Measurements from ENCODE around the gene UBR4. TPM values are rescaled to one million over a fixed set of nuclear protein-coding genes. Genes with fewer than 3 reads are reported as not detected.

Gene UBR4
- total RNA-seq, 1 donor from 2014 or later = 223 TPM

DNA sequence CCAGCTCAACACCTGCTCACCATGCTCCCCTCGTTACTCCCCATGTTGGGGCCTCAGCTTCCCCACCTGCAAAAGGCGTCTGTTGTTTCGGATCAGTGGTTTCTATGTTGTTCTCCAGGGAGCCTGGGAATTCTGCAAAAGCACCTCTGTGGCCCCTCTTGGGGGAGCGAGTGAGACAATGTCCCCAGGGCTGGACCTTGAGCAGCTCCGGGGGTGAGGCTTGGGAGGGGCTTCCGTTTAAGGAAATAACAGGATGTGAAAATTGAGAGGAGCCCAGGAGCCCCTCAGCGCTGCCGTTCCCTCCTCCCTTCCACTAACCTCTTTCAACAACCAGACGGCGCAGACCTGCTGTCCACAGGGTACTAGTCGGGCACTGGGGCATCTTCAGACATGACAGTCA lies 155.1 kb downstream of the UBR4 start:
- DNase-seq (ENCODE audit: low spot score) = no peak
- TF ChIP-seq, protein P1, sequence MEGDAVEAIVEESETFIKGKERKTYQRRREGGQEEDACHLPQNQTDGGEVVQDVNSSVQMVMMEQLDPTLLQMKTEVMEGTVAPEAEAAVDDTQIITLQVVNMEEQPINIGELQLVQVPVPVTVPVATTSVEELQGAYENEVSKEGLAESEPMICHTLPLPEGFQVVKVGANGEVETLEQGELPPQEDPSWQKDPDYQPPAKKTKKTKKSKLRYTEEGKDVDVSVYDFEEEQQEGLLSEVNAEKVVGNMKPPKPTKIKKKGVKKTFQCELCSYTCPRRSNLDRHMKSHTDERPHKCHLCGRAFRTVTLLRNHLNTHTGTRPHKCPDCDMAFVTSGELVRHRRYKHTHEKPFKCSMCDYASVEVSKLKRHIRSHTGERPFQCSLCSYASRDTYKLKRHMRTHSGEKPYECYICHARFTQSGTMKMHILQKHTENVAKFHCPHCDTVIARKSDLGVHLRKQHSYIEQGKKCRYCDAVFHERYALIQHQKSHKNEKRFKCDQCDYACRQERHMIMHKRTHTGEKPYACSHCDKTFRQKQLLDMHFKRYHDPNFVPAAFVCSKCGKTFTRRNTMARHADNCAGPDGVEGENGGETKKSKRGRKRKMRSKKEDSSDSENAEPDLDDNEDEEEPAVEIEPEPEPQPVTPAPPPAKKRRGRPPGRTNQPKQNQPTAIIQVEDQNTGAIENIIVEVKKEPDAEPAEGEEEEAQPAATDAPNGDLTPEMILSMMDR (IDR thresholded peaks at IDR 0.05; ENCODE audit: unreplicated experiment) = no peak
- Mint-ChIP-seq H3K27ac (ENCODE audit: unreplicated experiment) (no peak overlapping the region), H3K27me3 (ENCODE audit: unreplicated experiment) (peaks cover 2% of the 10 kb centered on the region), H3K36me3 (ENCODE audit: low read depth, unreplicated experiment) (no peaks in the 10 kb centered on the region), H3K4me1 (ENCODE audit: unreplicated experiment) (peaks cover 21% of the 10 kb centered on the region), H3K9me3 (ENCODE audit: unreplicated experiment) (no peaks in the 10 kb centered on the region), H3K4me3 (ENCODE audit: unreplicated experiment) (no peak overlapping the region)

GRCh38 chr1:19054216-19054615 lies 155.8 kb downstream of the UBR4 start:
- TF ChIP-seq, protein P1 (IDR thresholded peaks at IDR 0.05; ENCODE audit: unreplicated experiment) = no peak
- peaks cover 2% of the 10 kb centered on the region for H3K27me3 Mint-ChIP-seq (ENCODE audit: unreplicated experiment)
- no peak for DNase-seq (ENCODE audit: low spot score)
- H3K27ac Mint-ChIP-seq (ENCODE audit: unreplicated experiment) = no peak overlapping the region
- H3K4me3 Mint-ChIP-seq (ENCODE audit: unreplicated experiment) = no peak overlapping the region
- no peaks in the 10 kb centered on the region for H3K9me3 Mint-ChIP-seq (ENCODE audit: unreplicated experiment)
- H3K4me1 Mint-ChIP-seq (ENCODE audit: unreplicated experiment) = peaks cover 23% of the 10 kb centered on the region
- no peaks in the 10 kb centered on the region for H3K36me3 Mint-ChIP-seq (ENCODE audit: low read depth, unreplicated experiment)

DNA sequence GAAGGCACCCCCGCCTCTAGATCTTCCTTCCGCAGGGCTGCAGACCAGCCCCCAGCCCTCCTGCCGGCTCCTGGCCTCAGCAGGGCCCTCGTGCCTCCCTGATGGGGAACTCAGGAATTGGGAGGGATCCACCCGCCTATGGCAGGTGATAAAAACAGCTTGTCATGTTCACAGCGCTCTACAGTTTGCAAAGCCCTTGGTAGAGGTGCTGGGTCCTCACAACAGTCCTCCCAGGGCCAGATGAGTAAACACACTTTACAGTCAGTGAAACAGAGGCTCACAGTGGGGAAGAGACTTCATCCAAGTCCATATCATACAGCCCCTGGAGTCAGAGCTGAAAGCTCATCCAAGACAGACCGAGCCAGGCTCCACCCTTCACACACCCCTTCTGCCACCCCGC lies 156.6 kb downstream of the UBR4 start:
- no peak overlapping the region for H3K4me3 Mint-ChIP-seq (ENCODE audit: unreplicated experiment)
- H3K27ac Mint-ChIP-seq (ENCODE audit: unreplicated experiment) = no peak overlapping the region

DNA sequence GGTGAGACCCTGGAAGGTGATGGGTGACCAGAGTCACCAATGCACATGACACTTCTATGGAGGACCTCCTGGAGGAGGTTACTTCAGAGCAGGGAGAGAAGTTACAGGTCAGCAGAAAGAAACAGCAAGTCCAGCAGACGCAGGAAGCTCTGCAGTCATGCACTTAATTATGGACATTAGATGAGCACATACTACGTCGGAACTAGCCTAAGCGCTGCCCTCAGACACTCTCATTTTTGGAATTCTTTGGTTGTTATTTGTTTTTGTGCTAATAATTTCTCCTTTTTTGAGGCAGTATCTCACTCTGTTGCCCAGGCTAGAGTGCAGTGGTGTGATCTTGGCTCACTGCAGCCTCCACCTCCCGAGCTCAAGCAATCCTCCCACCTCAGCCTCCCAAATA lies 160.3 kb downstream of the UBR4 start:
- TF ChIP-seq, protein P1 (IDR thresholded peaks at IDR 0.05; ENCODE audit: unreplicated experiment) = no peak
- no peak for DNase-seq (ENCODE audit: low spot score)
- Mint-ChIP-seq H3K27ac (ENCODE audit: unreplicated experiment) (no peak overlapping the region), H3K9me3 (ENCODE audit: unreplicated experiment) (no peaks in the 10 kb centered on the region), H3K4me3 (ENCODE audit: unreplicated experiment) (no peak overlapping the region), H3K36me3 (ENCODE audit: low read depth, unreplicated experiment) (no peaks in the 10 kb centered on the region), H3K4me1 (ENCODE audit: unreplicated experiment) (peaks cover 2% of the 10 kb centered on the region), H3K27me3 (ENCODE audit: unreplicated experiment) (peaks cover 4% of the 10 kb centered on the region)

More for the DNA sequence above, 156.6 kb downstream of the UBR4 start:
- Mint-ChIP-seq H3K36me3 (ENCODE audit: low read depth, unreplicated experiment) (no peaks in the 10 kb centered on the region), H3K27me3 (ENCODE audit: unreplicated experiment) (peaks cover 2% of the 10 kb centered on the region), H3K4me1 (ENCODE audit: unreplicated experiment) (peaks cover 20% of the 10 kb centered on the region), H3K9me3 (ENCODE audit: unreplicated experiment) (no peaks in the 10 kb centered on the region)
- TF ChIP-seq, protein P1 (IDR thresholded peaks at IDR 0.05; ENCODE audit: unreplicated experiment) = no peak
- DNase-seq (ENCODE audit: low spot score) = no peak

- TF ChIP-seq, protein P1 (IDR thresholded peaks at IDR 0.05; ENCODE audit: unreplicated experiment) = no peak
- no peak for DNase-seq (ENCODE audit: low spot score)
- H3K4me3 Mint-ChIP-seq (ENCODE audit: unreplicated experiment) = no peak overlapping the region
- H3K36me3 Mint-ChIP-seq (ENCODE audit: low read depth, unreplicated experiment) = no peaks in the 10 kb centered on the region
- H3K27me3 Mint-ChIP-seq (ENCODE audit: unreplicated experiment) = peaks cover 4% of the 10 kb centered on the region
- H3K9me3 Mint-ChIP-seq (ENCODE audit: unreplicated experiment) = no peaks in the 10 kb centered on the region
- H3K4me1 Mint-ChIP-seq (ENCODE audit: unreplicated experiment) = peaks cover 2% of the 10 kb centered on the region
- H3K27ac Mint-ChIP-seq (ENCODE audit: unreplicated experiment) = no peak overlapping the region
Measured at GRCh38 chr1:19049128-19049768, 160.8 kb downstream of the UBR4 start.

Data from endothelial cell (in vitro differentiated cells).